ENCODE results near the gene LRPPRC. TPM values are rescaled to one million over a fixed set of nuclear protein-coding genes. Genes with fewer than 3 reads are reported as not detected.
"Not testable (repeated sequence)": the region's sequence is repeated elsewhere in the genome, so short reads cannot be mapped to it uniquely, and the experiment has no call there.

Gene LRPPRC
- polyA plus RNA-seq (ENCODE audit: insufficient read length in 4 of 4): 100 to 1,000 TPM; 100 to 122 (median 113) TPM

- DNase-seq (ENCODE audit: low read depth in 4 of 4, low spot score in 2 of 4): peak; percentile 90 to 98 (median 92)
Measured at GRCh38 chr2:43995733-43996533, at the start of gene LRPPRC. TSS of gene LRPPRC (minus strand) at chr2:43995989. CDS start at chr2:43995947, 42 bp downstream.

DNA sequence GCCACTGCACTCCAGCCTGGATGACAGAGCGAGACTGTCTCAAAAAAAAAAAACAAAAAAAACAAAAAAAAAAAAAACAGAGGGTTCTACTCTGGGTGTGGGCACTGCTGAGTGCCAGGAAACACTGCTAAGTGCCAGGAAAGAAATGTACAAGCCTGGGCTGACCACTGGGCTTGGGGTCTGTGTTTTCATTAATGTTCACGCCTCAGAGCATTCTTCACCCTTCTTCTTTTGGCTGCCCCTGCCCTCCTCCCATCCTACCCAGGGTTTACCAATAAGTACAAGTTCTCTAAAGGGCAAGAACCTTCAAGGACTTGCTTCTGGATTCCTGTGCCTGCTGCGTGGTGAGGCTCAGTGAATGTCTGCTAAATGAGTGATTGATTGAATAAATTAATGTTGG lies 49.3 kb upstream of the LRPPRC start:
- no peak for DNase-seq (ENCODE audit: low read depth in 4 of 4, low spot score in 2 of 4)

DNA sequence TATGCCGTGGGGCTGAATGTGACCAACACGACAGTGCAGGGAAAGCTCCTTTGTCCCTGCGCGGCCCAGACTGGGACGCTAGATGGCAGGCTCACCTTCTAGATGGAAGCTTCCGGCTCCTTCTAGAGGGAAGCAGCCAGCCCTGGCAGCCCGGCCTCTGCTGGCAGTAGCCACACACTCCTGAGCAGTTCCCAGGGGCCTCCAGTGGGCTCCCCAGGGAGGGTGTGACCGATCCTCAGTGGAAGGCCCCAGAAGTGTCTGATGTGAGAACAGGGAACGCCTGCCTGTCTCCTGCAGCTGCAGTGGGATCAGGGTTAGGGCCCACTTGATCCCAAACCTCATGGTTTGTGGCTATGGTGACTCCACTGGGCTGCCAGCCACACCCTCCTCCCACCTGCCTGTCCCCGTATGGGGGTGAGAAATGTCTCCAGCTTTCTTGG lies 48.5 kb upstream of the LRPPRC start:
- DNase-seq (ENCODE audit: low read depth in 4 of 4, low spot score in 2 of 4): peak; percentile 23 to 76 (median 40)

GRCh38 chr2:44040365-44040764 lies 44.6 kb upstream of the LRPPRC start:
- no peak for DNase-seq (ENCODE audit: low read depth in 4 of 4, low spot score in 2 of 4)

- no peak for DNase-seq (ENCODE audit: low read depth in 4 of 4, low spot score in 2 of 4)
Measured at GRCh38 chr2:44038277-44038676, 42.5 kb upstream of the LRPPRC start.

DNA sequence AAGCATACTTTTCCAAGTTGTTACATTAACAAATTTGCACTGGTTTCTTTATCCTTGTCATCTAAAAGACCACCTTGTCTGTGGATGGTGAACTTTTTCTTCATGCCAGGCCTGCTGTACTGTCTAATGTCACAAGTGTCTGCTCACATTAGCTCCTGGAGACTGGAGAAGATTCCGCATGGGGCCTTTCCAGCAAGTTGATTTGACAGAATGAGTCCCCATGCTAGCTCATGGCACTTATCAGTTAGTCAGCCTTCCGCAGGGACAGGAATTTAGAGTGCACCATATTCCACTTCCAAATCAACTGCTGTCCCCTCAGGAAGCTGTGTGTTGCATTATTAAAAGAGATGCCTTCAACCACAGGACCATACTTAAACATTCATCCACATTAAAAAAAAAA lies 41.4 kb upstream of the LRPPRC start:
- no peak for DNase-seq (ENCODE audit: low read depth in 4 of 4, low spot score in 2 of 4)

DNA sequence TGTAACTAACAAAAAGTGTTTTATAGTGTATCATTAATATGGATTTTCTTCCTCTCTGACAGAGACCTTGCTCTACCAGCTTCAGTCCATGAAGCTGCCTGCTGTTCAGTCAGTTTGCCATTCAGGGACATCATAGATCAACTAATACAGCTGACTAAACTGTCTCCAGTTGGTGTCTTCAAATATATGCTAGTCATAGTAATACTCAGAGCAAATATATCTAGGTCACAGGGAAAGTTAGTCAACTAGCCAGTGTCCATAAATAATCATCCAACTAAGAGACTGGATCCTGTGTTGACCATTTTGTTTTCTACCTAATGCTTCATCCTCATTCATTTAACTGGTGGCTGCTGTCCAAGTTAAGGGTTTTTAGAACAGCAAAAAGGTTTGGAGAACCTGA lies 38.2 kb upstream of the LRPPRC start:
- no peak for DNase-seq (ENCODE audit: low read depth in 4 of 4, low spot score in 2 of 4)

DNA sequence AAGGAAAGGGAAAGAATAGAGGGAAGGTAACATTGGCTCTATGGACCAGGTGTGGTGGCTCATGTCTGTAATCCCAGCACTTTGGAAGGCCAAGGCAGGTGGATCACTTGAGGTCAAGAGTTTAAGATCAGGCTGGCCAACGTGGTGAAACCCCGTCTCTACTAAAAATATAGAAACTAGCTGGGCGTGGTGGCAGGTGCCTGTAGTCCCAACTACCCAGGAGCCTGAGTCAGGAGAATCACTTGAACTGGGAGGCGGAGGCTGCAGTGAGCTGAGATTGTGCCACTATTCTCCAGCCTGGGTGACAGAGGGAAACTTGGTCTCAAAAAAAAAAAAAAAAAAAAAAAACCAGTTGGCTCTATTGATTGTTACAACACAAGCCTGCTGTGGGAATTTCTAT lies 31.3 kb upstream of the LRPPRC start:
- not testable (repeated sequence) for DNase-seq (ENCODE audit: low read depth in 4 of 4, low spot score in 2 of 4)

- DNase-seq (ENCODE audit: low read depth in 4 of 4, low spot score in 2 of 4): peak in 3 of 4 donors; percentile 32 to 74 (median 48)
Measured at GRCh38 chr2:44016282-44016681, 20.5 kb upstream of the LRPPRC start.

GRCh38 chr2:44015239-44015638 lies 19.4 kb upstream of the LRPPRC start:
- DNase-seq (ENCODE audit: low read depth in 4 of 4, low spot score in 2 of 4): no peak

DNA sequence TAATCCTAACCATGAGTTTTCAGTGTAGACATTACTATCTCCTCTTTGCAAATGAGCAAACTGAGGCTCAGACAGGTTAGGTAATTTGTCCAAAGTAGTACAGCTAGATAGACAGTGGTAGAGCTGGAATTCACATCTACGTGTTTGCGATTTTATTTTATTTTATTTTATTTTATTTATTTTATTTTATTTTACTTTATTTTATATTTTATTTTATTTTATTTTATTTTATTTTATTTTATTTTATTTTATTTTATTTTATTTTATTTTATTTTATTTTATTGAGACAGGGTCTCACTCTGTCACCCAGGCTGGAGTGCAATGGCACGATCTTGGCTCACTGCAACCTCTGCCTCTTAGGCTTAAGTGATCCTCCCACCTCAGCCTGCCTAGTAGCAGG lies 17.4 kb upstream of the LRPPRC start:
- DNase-seq (ENCODE audit: low read depth in 4 of 4, low spot score in 2 of 4): not testable (repeated sequence)

- no peak for DNase-seq (ENCODE audit: low read depth in 4 of 4, low spot score in 2 of 4)
Measured at GRCh38 chr2:44010266-44010665, 14.5 kb upstream of the LRPPRC start.

DNA sequence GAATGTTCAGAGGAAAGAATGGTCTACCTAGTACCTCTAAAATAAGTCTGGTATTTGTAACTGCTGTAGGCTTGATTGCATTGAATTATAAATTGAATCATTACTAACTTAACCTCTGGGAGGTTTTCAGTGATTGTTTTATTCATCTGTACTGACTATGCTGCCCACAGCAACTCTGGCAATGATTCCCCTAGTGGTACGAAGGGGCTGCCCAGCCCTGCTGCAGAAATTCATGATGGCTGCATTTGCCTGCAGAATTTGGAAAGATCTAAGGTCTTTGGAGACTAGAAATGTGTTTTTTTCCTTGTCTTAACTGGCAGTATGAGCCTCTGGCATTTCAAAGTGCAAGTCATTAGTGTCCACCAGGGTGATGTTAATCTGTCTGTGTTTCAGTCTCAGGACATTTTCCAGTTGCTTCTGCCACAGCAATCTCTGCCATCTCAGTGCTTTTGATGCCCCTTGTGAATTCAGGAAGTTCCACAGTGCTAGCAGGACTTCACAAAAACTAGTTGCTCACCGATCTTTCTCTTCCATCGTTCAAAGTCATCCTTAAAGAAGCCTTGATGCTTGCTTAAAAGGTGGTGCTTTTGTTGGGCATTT lies 13.4 kb upstream of the LRPPRC start:
- DNase-seq (ENCODE audit: low read depth in 4 of 4, low spot score in 2 of 4): no peak

DNA sequence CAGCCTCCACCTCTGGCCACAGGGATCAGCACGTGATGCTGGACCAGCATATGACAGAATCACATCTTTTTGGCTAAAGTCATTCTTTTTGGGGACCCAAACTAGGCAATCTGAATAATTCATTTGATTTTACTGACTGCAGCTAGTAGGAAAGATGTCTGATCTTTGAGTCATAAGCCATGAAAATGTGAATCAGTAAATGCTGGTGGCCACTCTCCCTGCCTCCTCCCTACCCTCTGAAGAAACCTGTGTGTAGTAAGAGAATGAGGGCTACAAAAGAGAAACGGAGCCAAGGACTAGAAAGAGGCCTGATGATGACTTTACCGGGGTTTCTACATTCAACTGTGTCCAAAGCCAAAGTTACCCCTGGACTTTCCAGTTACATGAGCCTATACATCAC lies 10.1 kb upstream of the LRPPRC start:
- no peak for DNase-seq (ENCODE audit: low read depth in 4 of 4, low spot score in 2 of 4)

DNA sequence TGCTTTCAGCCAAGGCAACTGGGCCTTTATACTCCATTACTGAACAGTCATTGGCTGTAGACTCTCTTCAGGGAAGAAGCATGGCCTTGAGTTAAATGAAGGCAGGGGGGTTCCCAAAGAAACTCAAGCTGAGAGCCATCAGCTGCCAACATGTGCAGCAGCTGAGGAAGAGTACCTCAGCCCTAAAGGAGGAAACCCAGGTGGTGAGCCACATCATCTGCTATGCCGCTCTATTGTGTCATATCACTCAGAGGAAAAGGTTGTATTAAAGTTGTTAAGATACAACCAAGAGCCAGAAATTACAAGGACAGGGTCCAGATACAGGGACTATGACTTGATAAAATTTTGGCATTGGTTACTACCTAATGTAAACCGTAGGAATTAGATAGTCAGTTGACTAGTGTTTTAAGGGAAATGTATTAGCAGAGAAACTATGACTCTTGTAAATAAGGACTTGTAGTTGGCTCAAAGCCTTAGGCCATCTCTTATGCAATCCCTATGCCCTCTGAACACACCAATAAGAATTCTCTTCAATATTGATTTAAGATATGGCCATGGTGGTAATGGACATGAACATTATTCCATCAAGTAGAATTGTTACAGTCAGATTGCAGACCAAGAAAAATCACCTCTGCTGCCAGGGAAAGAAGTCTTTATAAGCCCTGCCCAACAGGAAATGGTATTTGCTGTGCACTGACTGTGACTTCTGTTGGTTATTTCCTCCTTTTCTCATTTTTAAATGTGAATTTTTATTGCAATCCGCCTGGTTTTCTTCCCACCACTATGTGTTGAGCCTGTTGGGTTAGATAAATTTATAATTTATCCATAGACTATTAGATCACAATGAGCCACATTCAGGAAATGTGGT lies 9.2 kb upstream of the LRPPRC start:
- no peak for DNase-seq (ENCODE audit: low read depth in 4 of 4, low spot score in 2 of 4)

GRCh38 chr2:44001716-44002115 lies 5.9 kb upstream of the LRPPRC start:
- DNase-seq (ENCODE audit: low read depth in 4 of 4, low spot score in 2 of 4): no peak

- DNase-seq (ENCODE audit: low read depth in 4 of 4, low spot score in 2 of 4): no peak
Measured at GRCh38 chr2:43998263-43998662, 2.5 kb upstream of the LRPPRC start.

GRCh38 chr2:43993437-43993836 lies 2.4 kb downstream of the LRPPRC start:
- DNase-seq (ENCODE audit: low read depth in 4 of 4, low spot score in 2 of 4): no peak

- DNase-seq (ENCODE audit: low read depth in 4 of 4, low spot score in 2 of 4): no peak
Measured at GRCh38 chr2:43989545-43989944, 6.2 kb downstream of the LRPPRC start.

GRCh38 chr2:43986600-43986999 lies 9.2 kb downstream of the LRPPRC start:
- DNase-seq (ENCODE audit: low read depth in 4 of 4, low spot score in 2 of 4): no peak

DNA sequence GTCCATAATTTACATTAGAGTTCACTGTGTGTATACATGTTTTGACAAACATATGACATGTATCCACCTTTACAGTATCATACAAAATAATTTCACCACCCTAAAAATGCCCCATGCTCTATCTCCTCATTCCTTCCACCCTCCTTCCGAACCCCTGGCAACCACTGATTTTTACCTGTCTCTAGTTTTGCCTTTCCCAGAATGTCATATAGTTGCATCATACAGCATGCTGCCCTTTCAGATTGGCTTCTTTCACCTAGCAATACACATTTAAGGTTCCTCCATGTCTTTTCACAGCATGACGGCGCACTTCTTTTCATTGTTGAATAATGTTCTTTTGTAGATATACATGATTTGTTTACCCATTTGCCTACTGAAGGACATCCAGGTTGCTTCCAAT lies 10.4 kb downstream of the LRPPRC start:
- no peak for DNase-seq (ENCODE audit: low read depth in 4 of 4, low spot score in 2 of 4)

All from left renal cortex interstitium (tissue), 4 donors.